ENCODE results near the gene DPF3.

- TF ChIP-seq CTCF (IDR thresholded peaks at IDR 0.05; ENCODE audit: insufficient read depth, low read length, poor library complexity, severe bottlenecking), result no peak
- no peak for TF ChIP-seq EZH2phosphoT487 (conservative IDR thresholded peaks at IDR 0.05; ENCODE audit: low read length)
Measured at GRCh38 chr14:72941286-72941985, 47.5 kb upstream of the DPF3 start.
